Large intestine (tissue), 3 donors: ENCODE data around the gene IL15. TPM values are rescaled to one million over a fixed set of nuclear protein-coding genes. Genes with fewer than 3 reads are reported as not detected.

Experiments used
- DNase-seq, 2 donors: peaks; one replicate each; pipeline versions ENCODE4 v3.0.0 to v3.0.0-alpha.2; 2013
- H3K27ac ChIP-seq: one replicate; pipeline ENCODE4 v1.5.1; 2013; ENCODE audit warnings: low read length
- H3K27me3 ChIP-seq: 2 replicates; pipeline ENCODE4 v1.6.1; 2013; ENCODE audit warnings: low read length; ENCODE audit not compliant: control insufficient read depth, insufficient read depth
- H3K36me3 ChIP-seq: 2 replicates; pipeline ENCODE4 v1.6.1; 2013; ENCODE audit warnings: low read length; ENCODE audit not compliant: control insufficient read depth, insufficient read depth
- H3K4me1 ChIP-seq: one replicate; pipeline ENCODE4 v1.6.1; 2013; ENCODE audit warnings: low read length; ENCODE audit not compliant: control insufficient read depth, insufficient read depth
- H3K4me3 ChIP-seq: one replicate; pipeline ENCODE4 v1.5.1; 2013; ENCODE audit warnings: low read length
- H3K9me3 ChIP-seq: one replicate; pipeline ENCODE4 v1.6.1; 2013; ENCODE audit warnings: mild to moderate bottlenecking, low read depth, low read length, moderate library complexity; ENCODE audit not compliant: control insufficient read depth
- whole genome bisulfite sequencing: methylation state at CpG from one replicate; pipeline ENCODE4 v1.1.5; 2013; ENCODE audit warnings: low lambda C conversion rate; ENCODE audit not compliant: insufficient coverage; 5-methylcytosine and 5-hydroxymethylcytosine counted together
- polyA plus RNA-seq: library from polyadenylated mRNA; unstranded; fragments of 120-200 nt; gene quantifications from one replicate; pipeline ENCODE4 v1.2.1, GENCODE V29; 2013

Gene IL15
- polyA plus RNA-seq, 1 donor, result 6.2 TPM

GRCh38 chr4:141692081-141692480 is 55.7 kb downstream of the IL15 start:
- H3K27me3 ChIP-seq, result no peaks in the 10 kb centered on the region
- H3K9me3 ChIP-seq, result peaks cover 5% of the 10 kb centered on the region
- H3K36me3 ChIP-seq, result no peaks in the 10 kb centered on the region
- WGBS, result no CpG with 5 or more reads among the region's 2 CpGs
- no peak for DNase-seq
- no peak overlapping the region for H3K27ac ChIP-seq
- H3K4me3 ChIP-seq, result no peak overlapping the region
- H3K4me1 ChIP-seq, result no peaks in the 10 kb centered on the region

- H3K4me3 ChIP-seq, result no peak overlapping the region
- H3K27me3 ChIP-seq, result no peaks in the 10 kb centered on the region
- no peaks in the 10 kb centered on the region for H3K9me3 ChIP-seq
- DNase-seq, result no peak
- WGBS, result no CpG with 5 or more reads among the region's 2 CpGs
- H3K36me3 ChIP-seq, result no peaks in the 10 kb centered on the region
- no peaks in the 10 kb centered on the region for H3K4me1 ChIP-seq
- no peak overlapping the region for H3K27ac ChIP-seq
Observed at GRCh38 chr4:141697116-141697515, 60.7 kb downstream of the IL15 start.

- Histone ChIP-seq H3K36me3 (no peaks in the 10 kb centered on the region), H3K4me3 (no peak overlapping the region), H3K4me1 (no peaks in the 10 kb centered on the region), H3K27me3 (no peaks in the 10 kb centered on the region), H3K27ac (no peak overlapping the region), H3K9me3 (peaks cover 10% of the 10 kb centered on the region)
- DNase-seq, result no peak
- WGBS, result no CpG with 5 or more reads among the region's 3 CpGs
Observed at GRCh38 chr4:141702472-141703182, 66.2 kb downstream of the IL15 start.

- no peaks in the 10 kb centered on the region for H3K36me3 ChIP-seq
- peaks cover 14% of the 10 kb centered on the region for H3K9me3 ChIP-seq
- no peaks in the 10 kb centered on the region for H3K4me1 ChIP-seq
- no peaks in the 10 kb centered on the region for H3K27me3 ChIP-seq
- no CpG with 5 or more reads among the region's 2 CpGs for WGBS
- H3K4me3 ChIP-seq, result no peak overlapping the region
- no peak overlapping the region for H3K27ac ChIP-seq
- no peak for DNase-seq
Observed at GRCh38 chr4:141703497-141703896, 67.1 kb downstream of the IL15 start.

GRCh38 chr4:141705048-141705746 is 68.8 kb downstream of the IL15 start:
- DNase-seq, result no peak
- 100% methylated on average over 1 of the region's 2 CpGs for WGBS

GRCh38 chr4:141705747-141706377 is 69.5 kb downstream of the IL15 start:
- 100% methylated on average over 1 of the region's 1 CpG for WGBS
- H3K27ac ChIP-seq, result no peak overlapping the region
- peaks cover 14% of the 10 kb centered on the region for H3K9me3 ChIP-seq
- no peaks in the 10 kb centered on the region for H3K27me3 ChIP-seq
- no peaks in the 10 kb centered on the region for H3K36me3 ChIP-seq
- no peak overlapping the region for H3K4me3 ChIP-seq
- H3K4me1 ChIP-seq, result no peaks in the 10 kb centered on the region
- no peak for DNase-seq

More at GRCh38 chr4:141705048-141705746, 68.8 kb downstream of the IL15 start:
- no peak overlapping the region for H3K4me3 ChIP-seq
- no peak overlapping the region for H3K27ac ChIP-seq
- H3K27me3 ChIP-seq, result no peaks in the 10 kb centered on the region
- no peaks in the 10 kb centered on the region for H3K36me3 ChIP-seq
- H3K4me1 ChIP-seq, result no peaks in the 10 kb centered on the region
- peaks cover 14% of the 10 kb centered on the region for H3K9me3 ChIP-seq

GRCh38 chr4:141706445-141706844 is 70.1 kb downstream of the IL15 start:
- Histone ChIP-seq H3K4me3 (no peak overlapping the region), H3K36me3 (no peaks in the 10 kb centered on the region), H3K9me3 (peaks cover 14% of the 10 kb centered on the region), H3K27ac (no peak overlapping the region), H3K4me1 (no peaks in the 10 kb centered on the region), H3K27me3 (no peaks in the 10 kb centered on the region)
- no peak for DNase-seq
- no CpG with 5 or more reads among the region's 3 CpGs for WGBS

GRCh38 chr4:141711211-141711610 is 74.8 kb downstream of the IL15 start:
- no peaks in the 10 kb centered on the region for H3K4me1 ChIP-seq
- H3K27me3 ChIP-seq, result no peaks in the 10 kb centered on the region
- peaks cover 8% of the 10 kb centered on the region for H3K9me3 ChIP-seq
- no peak for DNase-seq
- H3K4me3 ChIP-seq, result no peak overlapping the region
- no peaks in the 10 kb centered on the region for H3K36me3 ChIP-seq
- WGBS, result no CpG with 5 or more reads among the region's 1 CpG
- no peak overlapping the region for H3K27ac ChIP-seq

- WGBS, result 86% methylated on average over 1 of the region's 4 CpGs
- DNase-seq, result no peak
- Histone ChIP-seq H3K4me3 (no peak overlapping the region), H3K36me3 (no peaks in the 10 kb centered on the region), H3K27me3 (no peaks in the 10 kb centered on the region), H3K4me1 (no peaks in the 10 kb centered on the region), H3K27ac (no peak overlapping the region), H3K9me3 (peaks cover 7% of the 10 kb centered on the region)
Observed at GRCh38 chr4:141713185-141713584, 76.8 kb downstream of the IL15 start.

- DNase-seq, result no peak
- no peaks in the 10 kb centered on the region for H3K4me1 ChIP-seq
- WGBS, result 60% methylated on average over 1 of the region's 3 CpGs
- no peak overlapping the region for H3K27ac ChIP-seq
- no peaks in the 10 kb centered on the region for H3K27me3 ChIP-seq
- peaks cover 7% of the 10 kb centered on the region for H3K9me3 ChIP-seq
- no peak overlapping the region for H3K4me3 ChIP-seq
- H3K36me3 ChIP-seq, result no peaks in the 10 kb centered on the region
Observed at GRCh38 chr4:141713771-141714445, 77.5 kb downstream of the IL15 start.
